Neuronal stem cell (in vitro differentiated cells): ENCODE measurements around the gene FKBP2.

Experiments
- DNase-seq: peaks from one replicate; pipeline ENCODE4 v3.0.0-alpha.2; 2013; ENCODE audit warnings: low spot score
- H2AFZ ChIP-seq: one replicate; pipeline ENCODE4 v1.6.1; 2013; ENCODE audit warnings: mild to moderate bottlenecking, low read length, inconsistent platforms
- H2AK5ac ChIP-seq: 2 replicates; pipeline ENCODE4 v1.6.1; 2013; ENCODE audit warnings: low read depth, mild to moderate bottlenecking, inconsistent platforms, low read length, moderate library complexity, mixed read lengths
- H2BK120ac ChIP-seq: 2 replicates; pipeline ENCODE4 v1.6.1; 2013; ENCODE audit warnings: low read depth, mild to moderate bottlenecking, inconsistent platforms, low read length, moderate library complexity, mixed read lengths
- H2BK12ac ChIP-seq: one replicate; pipeline ENCODE4 v1.6.1; 2013; ENCODE audit warnings: low read length, inconsistent platforms
- H2BK15ac ChIP-seq: 2 replicates; pipeline ENCODE4 v1.6.1; 2013; ENCODE audit warnings: mild to moderate bottlenecking, low read length, inconsistent platforms, mixed read lengths
- H2BK5ac ChIP-seq: one replicate; pipeline ENCODE4 v1.6.1; 2013; ENCODE audit warnings: inconsistent platforms, mild to moderate bottlenecking, low read length, moderate library complexity
- H3K14ac ChIP-seq: one replicate; pipeline ENCODE4 v1.6.1; 2013; ENCODE audit warnings: low read length, inconsistent platforms
- H3K18ac ChIP-seq: 2 replicates; pipeline ENCODE4 v1.6.1; 2013; ENCODE audit warnings: low read length, inconsistent platforms
- H3K23ac ChIP-seq: 2 replicates; pipeline ENCODE4 v1.6.1; 2013; ENCODE audit warnings: low read depth, mild to moderate bottlenecking, mixed read lengths, low read length, inconsistent platforms; ENCODE audit not compliant: poor library complexity
- H3K27ac ChIP-seq: replicated peaks from 3 replicates; pipeline ENCODE4 v1.5.1; 2013; ENCODE audit warnings: low read length, inconsistent platforms
- H3K27me3 ChIP-seq, 3 experiments: 2 replicates each; pipeline ENCODE4 v1.6.1; 2013; ENCODE audit warnings: low read length in 3 of 3, mild to moderate bottlenecking in 2 of 3, inconsistent platforms in 1 of 3, low read depth in 1 of 3, mixed read lengths in 1 of 3, moderate library complexity in 1 of 3; ENCODE audit not compliant: control insufficient read depth in 3 of 3, insufficient read depth in 3 of 3
- H3K36me3 ChIP-seq, 2 donors: replicated peaks in 1 of 2; 2 replicates each; pipeline ENCODE4 v1.6.1; 2013; ENCODE audit warnings: low read length in 2 of 2; ENCODE audit not compliant: control insufficient read depth in 2 of 2, insufficient read depth in 2 of 2
- H3K4ac ChIP-seq: 2 replicates; pipeline ENCODE4 v1.6.1; 2013; ENCODE audit warnings: inconsistent platforms, mild to moderate bottlenecking, low read length, moderate library complexity
- H3K4me1 ChIP-seq, 2 donors: 1 replicate in 1 of 2; 2 replicates in 1 of 2; pipeline ENCODE4 v1.6.1; 2013; ENCODE audit warnings: low read length in 2 of 2, low read depth in 1 of 2; ENCODE audit not compliant: control insufficient read depth in 2 of 2, insufficient read depth in 1 of 2
- H3K4me2 ChIP-seq: one replicate; pipeline ENCODE4 v1.6.1; 2013; ENCODE audit warnings: mild to moderate bottlenecking, low read length, inconsistent platforms; ENCODE audit not compliant: insufficient read depth, poor library complexity, severe bottlenecking
- H3K4me3 ChIP-seq, 2 donors: 2 replicates each; pipeline ENCODE4 v1.5.1; 2013; ENCODE audit warnings: low read length in 2 of 2, mild to moderate bottlenecking in 2 of 2, inconsistent platforms in 1 of 2, moderate library complexity in 1 of 2
- H3K79me1 ChIP-seq: one replicate; pipeline ENCODE4 v1.6.1; 2013; ENCODE audit warnings: low read depth, mild to moderate bottlenecking, inconsistent platforms, low read length, moderate library complexity
- H3K9ac ChIP-seq: one replicate; pipeline ENCODE4 v1.6.1; 2013; ENCODE audit warnings: mild to moderate bottlenecking, low read depth, low read length, inconsistent platforms; ENCODE audit not compliant: poor library complexity
- H3K9me3 ChIP-seq, 2 donors: replicated peaks in 1 of 2; 2 replicates each; pipeline versions ENCODE3 to v1.6.1; 2013; ENCODE audit warnings: low read length in 2 of 2, mild to moderate bottlenecking in 2 of 2, inconsistent platforms in 1 of 2, low read depth in 1 of 2, mixed read lengths in 1 of 2, moderate library complexity in 1 of 2; ENCODE audit not compliant: control insufficient read depth in 2 of 2, insufficient read depth in 1 of 2
- H4K8ac ChIP-seq: one replicate; pipeline ENCODE4 v1.6.1; 2013; ENCODE audit warnings: low read depth, mild to moderate bottlenecking, inconsistent platforms, low read length, moderate library complexity
- H4K91ac ChIP-seq: one replicate; pipeline ENCODE4 v1.6.1; 2013; ENCODE audit warnings: low read length, low read depth, mild to moderate bottlenecking, inconsistent platforms; ENCODE audit not compliant: poor library complexity
- WGBS, 2 donors: extraction: QIAGEN DNeasy Blood & Tissue Kit; methylation state at CpG; one replicate each; pipeline ENCODE4 v1.1.7; 2013; ENCODE audit warnings: missing lambda C conversion rate in 2 of 2, mixed read lengths in 1 of 2; ENCODE audit not compliant: insufficient read length in 2 of 2, insufficient replicate concordance in 1 of 2; ENCODE audit errors: extremely low coverage in 2 of 2; 5-methylcytosine and 5-hydroxymethylcytosine counted together

FKBP2 gene

GRCh38 chr11:64223001-64223651, 17.8 kb upstream of the FKBP2 start:
- no peak overlapping the region for H3K27ac ChIP-seq
- no peak overlapping the region for H3K4me3 ChIP-seq

GRCh38 chr11:64224151-64224890, 16.6 kb upstream of the FKBP2 start:
- H2BK5ac ChIP-seq: no peak overlapping the region
- no peak overlapping the region for H3K9ac ChIP-seq
- H3K4ac ChIP-seq: no peak overlapping the region
- no CpG with 5 or more reads among the region's 17 CpGs for WGBS, 2 donors
- no peak overlapping the region for H4K8ac ChIP-seq
- H3K14ac ChIP-seq: no peak overlapping the region
- no peaks in the 10 kb centered on the region for H3K9me3 ChIP-seq
- no peak overlapping the region for H2AFZ ChIP-seq
- no peak overlapping the region for H2BK120ac ChIP-seq
- H3K4me2 ChIP-seq: no peak overlapping the region
- no peak for DNase-seq
- peaks cover 7% of the 10 kb centered on the region for H3K79me1 ChIP-seq
- H3K23ac ChIP-seq: peak overlapping the region; percentile 29
- peaks cover 10 to 27% of the 10 kb centered on the region in 2 donors for H3K36me3 ChIP-seq
- no peak overlapping the region for H4K91ac ChIP-seq
- H3K27me3 ChIP-seq: no peaks in the 10 kb centered on the region
- H3K4me3 ChIP-seq: peak overlapping the region in 1 of 2 donors; percentile 3
- H2BK15ac ChIP-seq: no peak overlapping the region
- no peak overlapping the region for H3K18ac ChIP-seq
- no peak overlapping the region for H3K27ac ChIP-seq
- H2BK12ac ChIP-seq: no peak overlapping the region
- H3K4me1 ChIP-seq: peaks cover 11 to 17% of the 10 kb centered on the region in 2 donors
- H2AK5ac ChIP-seq: no peak overlapping the region

More at GRCh38 chr11:64223001-64223651, 17.8 kb upstream of the FKBP2 start:
- Histone ChIP-seq H4K8ac (no peak overlapping the region), H2AFZ (no peak overlapping the region), H2BK5ac (no peak overlapping the region), H3K4ac (no peak overlapping the region), H3K79me1 (peaks cover 7% of the 10 kb centered on the region), H4K91ac (no peak overlapping the region), H3K14ac (no peak overlapping the region), H3K27me3 (no peaks in the 10 kb centered on the region), H2BK15ac (no peak overlapping the region), H2BK12ac (no peak overlapping the region), H3K36me3 (peaks cover 10 to 27% of the 10 kb centered on the region in 2 donors), H3K9me3 (no peaks in the 10 kb centered on the region), H3K18ac (no peak overlapping the region), H2BK120ac (no peak overlapping the region), H3K4me2 (no peak overlapping the region), H3K9ac (peak overlapping the region; percentile 15), H3K4me1 (peaks cover 11 to 17% of the 10 kb centered on the region in 2 donors), H2AK5ac (no peak overlapping the region), H3K23ac (no peak overlapping the region)
- DNase-seq: no peak
- WGBS, 2 donors: no CpG with 5 or more reads among the region's 24 CpGs

- Histone ChIP-seq H2AFZ (peak overlapping the region; percentile 89), H4K8ac (no peak overlapping the region), H3K27ac (peak overlapping the region; percentile 43), H2BK15ac (no peak overlapping the region), H2BK5ac (no peak overlapping the region), H3K9ac (peak overlapping the region; percentile 97), H2AK5ac (peak overlapping the region; percentile 49), H3K4me1 (peaks cover 14 to 23% of the 10 kb centered on the region in 2 donors), H3K18ac (peak overlapping the region; percentile 41), H3K4ac (no peak overlapping the region), H3K36me3 (peaks cover 10 to 27% of the 10 kb centered on the region in 2 donors), H3K4me3 (peak overlapping the region; percentile 88 to 91), H3K23ac (peak overlapping the region; percentile 29), H3K14ac (no peak overlapping the region), H3K79me1 (peaks cover 7% of the 10 kb centered on the region), H3K27me3 (no peaks in the 10 kb centered on the region), H3K9me3 (no peaks in the 10 kb centered on the region), H2BK120ac (no peak overlapping the region), H3K4me2 (peak overlapping the region; percentile 99), H4K91ac (no peak overlapping the region), H2BK12ac (no peak overlapping the region)
- no CpG with 5 or more reads among the region's 22 CpGs for WGBS, 2 donors
- DNase-seq: no peak
Measured at GRCh38 chr11:64224891-64225607, 15.8 kb upstream of the FKBP2 start.
